ENCODE data around the gene ARFRP1. TPM values are rescaled to one million over a fixed set of nuclear protein-coding genes. Genes with fewer than 3 reads are reported as not detected.

ARFRP1 gene
- total and polyA plus RNA-seq, 2 of the 13 experiments (the other 11 are each of a cell fraction or from before 2014, with no cell fraction given): 32.0 to 51.1 TPM

DNA sequence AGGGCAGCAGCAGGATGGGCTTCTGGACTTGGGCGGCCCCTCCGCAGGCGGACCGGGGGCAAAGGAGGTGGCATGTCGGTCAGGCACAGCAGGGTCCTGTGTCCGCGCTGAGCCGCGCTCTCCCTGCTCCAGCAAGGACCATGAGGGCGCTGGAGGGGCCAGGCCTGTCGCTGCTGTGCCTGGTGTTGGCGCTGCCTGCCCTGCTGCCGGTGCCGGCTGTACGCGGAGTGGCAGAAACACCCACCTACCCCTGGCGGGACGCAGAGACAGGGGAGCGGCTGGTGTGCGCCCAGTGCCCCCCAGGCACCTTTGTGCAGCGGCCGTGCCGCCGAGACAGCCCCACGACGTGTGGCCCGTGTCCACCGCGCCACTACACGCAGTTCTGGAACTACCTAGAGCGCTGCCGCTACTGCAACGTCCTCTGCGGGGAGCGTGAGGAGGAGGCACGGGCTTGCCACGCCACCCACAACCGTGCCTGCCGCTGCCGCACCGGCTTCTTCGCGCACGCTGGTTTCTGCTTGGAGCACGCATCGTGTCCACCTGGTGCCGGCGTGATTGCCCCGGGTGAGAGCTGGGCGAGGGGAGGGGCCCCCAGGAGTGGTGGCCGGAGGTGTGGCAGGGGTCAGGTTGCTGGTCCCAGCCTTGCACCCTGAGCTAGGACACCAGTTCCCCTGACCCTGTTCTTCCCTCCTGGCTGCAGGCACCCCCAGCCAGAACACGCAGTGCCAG lies 11.0 kb downstream of the ARFRP1 start, which contains the start of gene TNFRSF6B (continued):
- TF ChIP-seq, protein P1, sequence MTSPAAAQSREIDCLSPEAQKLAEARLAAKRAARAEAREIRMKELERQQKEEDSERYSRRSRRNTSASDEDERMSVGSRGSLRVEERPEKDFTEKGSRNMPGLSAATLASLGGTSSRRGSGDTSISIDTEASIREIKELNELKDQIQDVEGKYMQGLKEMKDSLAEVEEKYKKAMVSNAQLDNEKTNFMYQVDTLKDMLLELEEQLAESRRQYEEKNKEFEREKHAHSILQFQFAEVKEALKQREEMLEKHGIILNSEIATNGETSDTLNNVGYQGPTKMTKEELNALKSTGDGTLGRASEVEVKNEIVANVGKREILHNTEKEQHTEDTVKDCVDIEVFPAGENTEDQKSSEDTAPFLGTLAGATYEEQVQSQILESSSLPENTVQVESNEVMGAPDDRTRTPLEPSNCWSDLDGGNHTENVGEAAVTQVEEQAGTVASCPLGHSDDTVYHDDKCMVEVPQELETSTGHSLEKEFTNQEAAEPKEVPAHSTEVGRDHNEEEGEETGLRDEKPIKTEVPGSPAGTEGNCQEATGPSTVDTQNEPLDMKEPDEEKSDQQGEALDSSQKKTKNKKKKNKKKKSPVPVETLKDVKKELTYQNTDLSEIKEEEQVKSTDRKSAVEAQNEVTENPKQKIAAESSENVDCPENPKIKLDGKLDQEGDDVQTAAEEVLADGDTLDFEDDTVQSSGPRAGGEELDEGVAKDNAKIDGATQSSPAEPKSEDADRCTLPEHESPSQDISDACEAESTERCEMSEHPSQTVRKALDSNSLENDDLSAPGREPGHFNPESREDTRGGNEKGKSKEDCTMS (CRISPR knock-in tag; conservative IDR thresholded peaks at IDR 0.05): no peak
- TF ChIP-seq RAD21 (CRISPR knock-in tag; IDR thresholded peaks at IDR 0.05) (no peak), FOXA3 (CRISPR knock-in tag; IDR thresholded peaks at IDR 0.05) (peak; percentile 33), TCF7 (IDR thresholded peaks at IDR 0.05; ENCODE audit: low read depth) (no peak), ZNF552 (CRISPR knock-in tag; IDR thresholded peaks at IDR 0.05; ENCODE audit: borderline replicate concordance) (peak; percentile 90; the same call in 1 of the 2 replicates), ZNF20 (CRISPR knock-in tag; IDR thresholded peaks at IDR 0.05) (no peak), ZFP41 (CRISPR knock-in tag; IDR thresholded peaks at IDR 0.05; ENCODE audit: borderline replicate concordance) (no peak), ZNF503 (CRISPR knock-in tag; IDR thresholded peaks at IDR 0.05) (no peak), ZNF205 (CRISPR knock-in tag; IDR thresholded peaks at IDR 0.05) (peak; percentile 20; the same call in 1 of the 2 replicates), ZBTB21 (CRISPR knock-in tag; IDR thresholded peaks at IDR 0.05) (no peak), CEBPG (CRISPR knock-in tag; IDR thresholded peaks at IDR 0.05) (peak; percentile 5; the same call in 1 of the 2 replicates), PHF20 (CRISPR knock-in tag; IDR thresholded peaks at IDR 0.05) (no peak), CBX2 (IDR thresholded peaks at IDR 0.05; ENCODE audit: low read depth, low read length) (no peak), CBX2 (CRISPR knock-in tag; IDR thresholded peaks at IDR 0.05; ENCODE audit: low read depth) (no peak), ZNF343 (CRISPR knock-in tag; IDR thresholded peaks at IDR 0.05) (no peak; the same call in 1 of the 2 replicates), HDAC2 (CRISPR knock-in tag; IDR thresholded peaks at IDR 0.05) (0 out of 2 replicates have a peak, but pooled peaks have one; percentile 32), RNF219 (CRISPR knock-in tag; IDR thresholded peaks at IDR 0.05) (no peak)
- TF ChIP-seq, protein P2, sequence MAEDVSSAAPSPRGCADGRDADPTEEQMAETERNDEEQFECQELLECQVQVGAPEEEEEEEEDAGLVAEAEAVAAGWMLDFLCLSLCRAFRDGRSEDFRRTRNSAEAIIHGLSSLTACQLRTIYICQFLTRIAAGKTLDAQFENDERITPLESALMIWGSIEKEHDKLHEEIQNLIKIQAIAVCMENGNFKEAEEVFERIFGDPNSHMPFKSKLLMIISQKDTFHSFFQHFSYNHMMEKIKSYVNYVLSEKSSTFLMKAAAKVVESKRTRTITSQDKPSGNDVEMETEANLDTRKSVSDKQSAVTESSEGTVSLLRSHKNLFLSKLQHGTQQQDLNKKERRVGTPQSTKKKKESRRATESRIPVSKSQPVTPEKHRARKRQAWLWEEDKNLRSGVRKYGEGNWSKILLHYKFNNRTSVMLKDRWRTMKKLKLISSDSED (CRISPR knock-in tag; IDR thresholded peaks at IDR 0.05): 0 out of 2 replicates have a peak, but pooled peaks have one; percentile 20
- TF ChIP-seq, protein P3, sequence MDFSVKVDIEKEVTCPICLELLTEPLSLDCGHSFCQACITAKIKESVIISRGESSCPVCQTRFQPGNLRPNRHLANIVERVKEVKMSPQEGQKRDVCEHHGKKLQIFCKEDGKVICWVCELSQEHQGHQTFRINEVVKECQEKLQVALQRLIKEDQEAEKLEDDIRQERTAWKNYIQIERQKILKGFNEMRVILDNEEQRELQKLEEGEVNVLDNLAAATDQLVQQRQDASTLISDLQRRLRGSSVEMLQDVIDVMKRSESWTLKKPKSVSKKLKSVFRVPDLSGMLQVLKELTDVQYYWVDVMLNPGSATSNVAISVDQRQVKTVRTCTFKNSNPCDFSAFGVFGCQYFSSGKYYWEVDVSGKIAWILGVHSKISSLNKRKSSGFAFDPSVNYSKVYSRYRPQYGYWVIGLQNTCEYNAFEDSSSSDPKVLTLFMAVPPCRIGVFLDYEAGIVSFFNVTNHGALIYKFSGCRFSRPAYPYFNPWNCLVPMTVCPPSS (IDR thresholded peaks at IDR 0.05): no peak
- TF ChIP-seq, protein P4, sequence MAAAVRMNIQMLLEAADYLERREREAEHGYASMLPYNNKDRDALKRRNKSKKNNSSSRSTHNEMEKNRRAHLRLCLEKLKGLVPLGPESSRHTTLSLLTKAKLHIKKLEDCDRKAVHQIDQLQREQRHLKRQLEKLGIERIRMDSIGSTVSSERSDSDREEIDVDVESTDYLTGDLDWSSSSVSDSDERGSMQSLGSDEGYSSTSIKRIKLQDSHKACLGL (CRISPR knock-in tag; IDR thresholded peaks at IDR 0.05): peak; percentile 83
